K562 (cell line): Measurements from ENCODE around the gene COPE. TPM values are rescaled to one million over a fixed set of nuclear protein-coding genes. Genes with fewer than 3 reads are reported as not detected.
A peak's percentile ranks its signal among the peaks of the same experiment; 100 is the strongest.

Experiments
- CBX1 ChIP-seq: sonication (generic); IDR thresholded peaks from 2 replicates; pipeline ENCODE4 v1.6.1; 2016; ENCODE audit warnings: antibody characterized with exemption, low read depth, mild to moderate bottlenecking
- E2F1 ChIP-seq: sonication (generic); formaldehyde crosslinking; IDR thresholded peaks from 2 replicates; pipeline ENCODE4 v1.8.1; 2023; ENCODE audit warnings: mild to moderate bottlenecking, missing genetic modification reagents, moderate library complexity
- KDM4B ChIP-seq, 2 experiments: fragments of 450-650 bp in 1 of 2; sonication (generic) in 1 of 2; IDR thresholded peaks; 2 replicates each; pipeline ENCODE4 v1.6.1; 2016 to 2017; ENCODE audit warnings: borderline replicate concordance in 2 of 2, antibody characterized with exemption in 1 of 2, low read depth in 1 of 2, mild to moderate bottlenecking in 1 of 2
- MITF ChIP-seq: IDR thresholded peaks from 2 replicates; pipeline ENCODE4 v1.6.1; 2014; ENCODE audit warnings: antibody characterized with exemption
- SAFB2 ChIP-seq: fragments of 200-400 bp; formaldehyde crosslinking; IDR thresholded peaks from 2 replicates; pipeline ENCODE4 v1.6.1; 2018; ENCODE audit warnings: borderline replicate concordance, low read length, low read depth, moderate library complexity; ENCODE audit not compliant: severe bottlenecking
- TCFL5 ChIP-seq: fragments of 250-450 bp; sonication (Bioruptor Pico); conservative IDR thresholded peaks from 2 replicates; pipeline ENCODE4 v1.6.1; 2021; ENCODE audit warnings: mild to moderate bottlenecking, moderate library complexity, matching md5 sums
- THRB ChIP-seq: fragments of 450-650 bp; formaldehyde crosslinking; conservative IDR thresholded peaks from 2 replicates; pipeline ENCODE4 v1.4.0; 2022; ENCODE audit warnings: mild to moderate bottlenecking, missing genetic modification characterization
- polyA plus RNA-seq, 8 experiments: library from polyadenylated mRNA; depleted of rRNA in 4 of 8; stranded (reverse) in 5 of 8; unstranded in 3 of 8; fragments of >200 nt; fragmentation: Nextera tagmentation in 2 of 8; fragmentation: Illumina TruSeq in 1 of 8; extraction: Ambion mirVana in 2 of 8; extraction: Trizol in 1 of 8; gene quantifications; 2 replicates each; pipeline versions ENCODE4 v1.2.1 to v1.2.3, GENCODE V29; 2011 to 2014; ENCODE audit warnings: inconsistent platforms in 1 of 8, missing spikeins in 1 of 8
- total RNA-seq, 7 experiments: library from RNA; depleted of rRNA in 6 of 7; stranded (reverse); fragments of >200 nt in 6 of 7; fragmentation: Illumina TruSeq in 2 of 7; extraction: Trizol in 2 of 7; gene quantifications; 2 replicates each; pipeline versions ENCODE4 v1.2.1 to v1.2.3, GENCODE V29; 2011 to 2021; ENCODE audit warnings: low replicate concordance in 1 of 7
- TF ChIP-seq, protein P1 (sequence below), 2 experiments: fragments of 450-650 bp in 1 of 2; sonication (generic) in 1 of 2; formaldehyde crosslinking in 1 of 2; IDR thresholded peaks; 2 replicates each; pipeline versions ENCODE4 v1.7.1 to v1.9.0; 2016 to 2022; ENCODE audit warnings: inconsistent platforms in 1 of 2, mild to moderate bottlenecking in 1 of 2, missing genetic modification reagents in 1 of 2
- TF ChIP-seq, protein P2 (sequence below): fragments of 250-450 bp; sonication (Bioruptor Pico); IDR thresholded peaks from 2 replicates; pipeline ENCODE4 v1.5.0; 2021; ENCODE audit warnings: mild to moderate bottlenecking, borderline replicate concordance

COPE gene
- total and polyA plus RNA-seq, 9 of the 15 experiments (the other 6 are each of a cell fraction or from before 2014, with no cell fraction given): 5.8 to 273 (median 147) TPM

DNA sequence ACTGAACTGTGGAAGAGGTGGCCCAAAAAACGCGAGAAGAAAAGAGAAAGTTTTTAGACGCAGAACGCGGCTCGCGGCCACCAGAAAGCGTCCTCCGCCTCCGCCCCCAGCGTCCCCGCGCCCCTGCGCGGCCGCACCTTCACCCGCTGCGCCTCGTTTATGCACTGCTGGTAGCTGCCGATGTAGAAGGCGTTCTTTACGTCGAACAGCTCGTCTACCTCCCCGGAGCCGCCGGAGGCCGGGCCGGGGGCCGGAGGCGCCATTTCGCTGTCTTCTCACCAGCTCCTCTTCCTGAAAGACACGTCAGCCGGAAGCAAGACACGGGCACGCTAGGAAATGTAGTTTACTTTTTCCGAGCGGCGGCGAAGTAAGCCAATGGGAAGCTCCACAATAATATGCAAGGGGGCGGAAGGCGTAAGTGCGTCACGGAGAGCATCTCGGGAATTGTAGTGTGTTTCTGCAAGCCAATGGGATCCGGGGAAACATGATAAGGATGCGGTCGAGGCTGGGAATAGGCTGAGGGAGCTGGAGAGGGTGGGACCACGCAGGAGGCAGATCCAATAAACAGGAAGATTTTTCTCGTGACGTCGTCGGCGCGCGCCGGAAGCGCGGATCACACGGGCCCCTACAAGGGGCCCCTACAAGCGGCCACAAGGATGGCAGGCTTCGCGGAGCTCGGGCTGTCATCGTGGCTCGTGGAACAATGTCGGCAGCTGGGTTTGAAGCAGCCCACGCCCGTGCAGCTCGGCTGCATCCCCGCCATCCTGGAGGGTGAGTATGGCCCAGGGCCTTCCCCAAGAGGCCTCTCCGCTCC is at the start of gene COPE, which contains the start of gene DDX49 (continued):
- TF ChIP-seq CBX1 (0 out of 2 replicates have a peak, but pooled peaks have one; percentile 23), MITF (no peak), THRB (CRISPR knock-in tag) (no peak), KDM4B (IDR thresholded peaks at IDR 0.05; ENCODE audit: borderline replicate concordance in 2 of 2, low read depth in 1 of 2) (peak in 1 of 2 experiments; percentile 44; a peak in 1 of 4 replicates), SAFB2 (no peak), TCFL5 (CRISPR knock-in tag) (no peak), E2F1 (CRISPR knock-in tag) (peak; percentile 57)
- TF ChIP-seq, protein P1, sequence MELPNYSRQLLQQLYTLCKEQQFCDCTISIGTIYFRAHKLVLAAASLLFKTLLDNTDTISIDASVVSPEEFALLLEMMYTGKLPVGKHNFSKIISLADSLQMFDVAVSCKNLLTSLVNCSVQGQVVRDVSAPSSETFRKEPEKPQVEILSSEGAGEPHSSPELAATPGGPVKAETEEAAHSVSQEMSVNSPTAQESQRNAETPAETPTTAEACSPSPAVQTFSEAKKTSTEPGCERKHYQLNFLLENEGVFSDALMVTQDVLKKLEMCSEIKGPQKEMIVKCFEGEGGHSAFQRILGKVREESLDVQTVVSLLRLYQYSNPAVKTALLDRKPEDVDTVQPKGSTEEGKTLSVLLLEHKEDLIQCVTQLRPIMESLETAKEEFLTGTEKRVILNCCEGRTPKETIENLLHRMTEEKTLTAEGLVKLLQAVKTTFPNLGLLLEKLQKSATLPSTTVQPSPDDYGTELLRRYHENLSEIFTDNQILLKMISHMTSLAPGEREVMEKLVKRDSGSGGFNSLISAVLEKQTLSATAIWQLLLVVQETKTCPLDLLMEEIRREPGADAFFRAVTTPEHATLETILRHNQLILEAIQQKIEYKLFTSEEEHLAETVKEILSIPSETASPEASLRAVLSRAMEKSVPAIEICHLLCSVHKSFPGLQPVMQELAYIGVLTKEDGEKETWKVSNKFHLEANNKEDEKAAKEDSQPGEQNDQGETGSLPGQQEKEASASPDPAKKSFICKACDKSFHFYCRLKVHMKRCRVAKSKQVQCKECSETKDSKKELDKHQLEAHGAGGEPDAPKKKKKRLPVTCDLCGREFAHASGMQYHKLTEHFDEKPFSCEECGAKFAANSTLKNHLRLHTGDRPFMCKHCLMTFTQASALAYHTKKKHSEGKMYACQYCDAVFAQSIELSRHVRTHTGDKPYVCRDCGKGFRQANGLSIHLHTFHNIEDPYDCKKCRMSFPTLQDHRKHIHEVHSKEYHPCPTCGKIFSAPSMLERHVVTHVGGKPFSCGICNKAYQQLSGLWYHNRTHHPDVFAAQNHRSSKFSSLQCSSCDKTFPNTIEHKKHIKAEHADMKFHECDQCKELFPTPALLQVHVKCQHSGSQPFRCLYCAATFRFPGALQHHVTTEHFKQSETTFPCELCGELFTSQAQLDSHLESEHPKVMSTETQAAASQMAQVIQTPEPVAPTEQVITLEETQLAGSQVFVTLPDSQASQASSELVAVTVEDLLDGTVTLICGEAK (IDR thresholded peaks at IDR 0.05): peak; percentile 99
- TF ChIP-seq, protein P1 (CRISPR knock-in tag; IDR thresholded peaks at IDR 0.05): no peak
- TF ChIP-seq, protein P2, sequence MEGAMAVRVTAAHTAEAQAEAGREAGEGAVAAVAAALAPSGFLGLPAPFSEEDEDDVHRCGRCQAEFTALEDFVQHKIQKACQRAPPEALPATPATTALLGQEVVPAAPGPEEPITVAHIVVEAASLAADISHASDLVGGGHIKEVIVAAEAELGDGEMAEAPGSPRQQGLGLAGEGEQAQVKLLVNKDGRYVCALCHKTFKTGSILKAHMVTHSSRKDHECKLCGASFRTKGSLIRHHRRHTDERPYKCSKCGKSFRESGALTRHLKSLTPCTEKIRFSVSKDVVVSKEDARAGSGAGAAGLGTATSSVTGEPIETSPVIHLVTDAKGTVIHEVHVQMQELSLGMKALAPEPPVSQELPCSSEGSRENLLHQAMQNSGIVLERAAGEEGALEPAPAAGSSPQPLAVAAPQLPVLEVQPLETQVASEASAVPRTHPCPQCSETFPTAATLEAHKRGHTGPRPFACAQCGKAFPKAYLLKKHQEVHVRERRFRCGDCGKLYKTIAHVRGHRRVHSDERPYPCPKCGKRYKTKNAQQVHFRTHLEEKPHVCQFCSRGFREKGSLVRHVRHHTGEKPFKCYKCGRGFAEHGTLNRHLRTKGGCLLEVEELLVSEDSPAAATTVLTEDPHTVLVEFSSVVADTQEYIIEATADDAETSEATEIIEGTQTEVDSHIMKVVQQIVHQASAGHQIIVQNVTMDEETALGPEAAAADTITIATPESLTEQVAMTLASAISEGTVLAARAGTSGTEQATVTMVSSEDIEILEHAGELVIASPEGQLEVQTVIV (CRISPR knock-in tag): no peak
